OCI-LY3 (cell line): ENCODE data around the gene FBXO36.

Source experiments
- CTCF ChIP-seq: fragments of 200-600, 300-600 bp; sonication (generic); IDR thresholded peaks from 2 replicates; pipeline ENCODE4 v1.5.1; 2014; ENCODE audit warnings: antibody characterized with exemption, low read length, low read depth
- EZH2phosphoT487 ChIP-seq: fragments of 200-600 bp; shearing (Covaris generic); IDR thresholded peaks from 2 replicates; pipeline ENCODE4 v1.6.1; 2018; ENCODE audit warnings: antibody characterized with exemption, mixed run types, low read depth

- TF ChIP-seq CTCF (no peak), EZH2phosphoT487 (no peak)
Measured at GRCh38 chr2:230010501-230010900, 88.2 kb downstream of the FBXO36 start.
